ENCODE data around the gene DDX20. TPM values are rescaled to one million over a fixed set of nuclear protein-coding genes. Genes with fewer than 3 reads are reported as not detected.

Gene DDX20
- polyA plus RNA-seq, 2 donors: 3.2 to 4.2 TPM

DNA sequence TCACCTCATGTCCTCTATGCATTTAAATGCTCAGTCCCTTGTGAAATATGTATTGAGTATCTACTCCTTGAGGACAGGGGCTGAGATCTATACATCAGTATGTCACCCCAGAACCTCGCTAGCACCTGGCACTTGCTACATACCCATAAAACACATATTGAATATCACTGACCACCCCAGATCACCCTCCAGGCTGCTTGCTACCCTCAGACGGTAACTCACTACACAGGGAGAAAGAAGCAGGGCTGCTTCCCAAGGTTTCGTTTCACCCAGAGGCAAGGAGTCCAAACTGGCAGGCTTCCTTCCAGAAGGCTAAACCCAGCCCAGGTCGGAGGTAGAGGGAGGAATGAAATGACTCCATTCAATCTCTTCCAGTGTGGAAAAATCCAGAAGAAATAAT, 25.0 kb upstream of the DDX20 start:
- H3K9me3 ChIP-seq (ENCODE audit: control insufficient read depth in 2 of 2, insufficient read depth in 1 of 2, low read depth in 1 of 2, low read length in 1 of 2): no peaks in the 10 kb centered on the region
- H3K36me3 ChIP-seq (ENCODE audit: control insufficient read depth in 2 of 2, insufficient read depth in 2 of 2, low read length in 1 of 2): peaks cover under 1 to 3% of the 10 kb centered on the region in 2 donors
- 60 to 62% methylated on average over 4 of the region's 4 CpGs for WGBS, 2 donors
- peaks cover 3 to 5% of the 10 kb centered on the region in 2 donors for H3K4me1 ChIP-seq (ENCODE audit: control insufficient read depth in 2 of 2, insufficient read depth in 2 of 2, low read length in 1 of 2)
- no peak overlapping the region for H3K4me3 ChIP-seq (ENCODE audit: low read depth in 1 of 2, low read length in 2 of 2)
- H3K27ac ChIP-seq (ENCODE audit: low read depth in 2 of 2, low read length in 1 of 2): no peak overlapping the region
- no peaks in the 10 kb centered on the region for H3K27me3 ChIP-seq (ENCODE audit: control insufficient read depth in 1 of 2, insufficient read depth in 2 of 2, low read length in 2 of 2)

DNA sequence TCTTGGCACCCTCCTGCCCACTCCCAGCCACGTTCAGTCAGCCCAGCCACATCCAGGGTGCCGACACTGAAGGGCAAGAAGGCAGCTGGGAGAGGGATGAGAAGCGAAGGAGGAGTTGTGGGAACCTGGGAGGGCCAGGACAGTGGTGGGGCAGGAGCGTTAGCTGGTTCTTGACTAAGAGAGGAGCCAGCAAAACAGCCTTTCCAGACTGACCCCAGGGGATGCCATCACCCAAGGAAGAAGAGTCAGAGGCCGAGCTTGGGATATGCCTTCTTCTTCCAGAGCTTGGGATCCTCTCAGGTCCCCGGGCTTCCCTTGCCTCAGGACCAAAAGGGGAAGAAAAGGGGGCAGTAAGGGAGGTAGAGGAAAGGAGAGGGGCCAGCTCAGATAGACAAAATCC, 23.7 kb upstream of the DDX20 start:
- WGBS, 2 donors: 72 to 76% methylated on average over 6 of the region's 6 CpGs
- no peaks in the 10 kb centered on the region for H3K27me3 ChIP-seq (ENCODE audit: control insufficient read depth in 1 of 2, insufficient read depth in 2 of 2, low read length in 2 of 2)
- no peak overlapping the region for H3K27ac ChIP-seq (ENCODE audit: low read depth in 2 of 2, low read length in 1 of 2)

DNA sequence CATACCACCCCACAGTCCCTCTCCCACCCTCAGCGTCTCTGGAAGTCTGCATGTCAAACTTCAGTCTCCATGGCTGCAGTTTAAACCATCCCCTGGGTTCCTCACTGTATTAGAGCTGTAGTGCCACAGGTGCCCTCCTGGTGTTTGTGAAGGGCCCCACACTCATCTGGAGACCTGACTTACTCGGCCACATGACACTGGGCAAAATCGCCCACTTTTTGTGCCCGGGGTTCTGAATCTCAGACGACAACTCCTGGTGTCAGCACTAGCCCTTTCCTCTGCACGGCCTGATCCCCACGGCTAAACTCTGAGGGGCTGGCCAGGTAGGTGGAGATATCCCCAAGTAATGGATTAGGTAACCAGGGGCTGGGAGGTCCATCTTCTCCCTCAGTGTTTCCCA, 23.0 kb upstream of the DDX20 start:
- H3K27me3 ChIP-seq (ENCODE audit: control insufficient read depth in 1 of 2, insufficient read depth in 2 of 2, low read length in 2 of 2): no peaks in the 10 kb centered on the region
- H3K36me3 ChIP-seq (ENCODE audit: control insufficient read depth in 2 of 2, insufficient read depth in 2 of 2, low read length in 1 of 2): peaks cover 0 to 8% of the 10 kb centered on the region in 2 donors
- 82 to 89% methylated on average over 7 of the region's 7 CpGs for WGBS, 2 donors
- peaks cover 3 to 13% of the 10 kb centered on the region in 2 donors for H3K4me1 ChIP-seq (ENCODE audit: control insufficient read depth in 2 of 2, insufficient read depth in 2 of 2, low read length in 1 of 2)
- H3K27ac ChIP-seq (ENCODE audit: low read depth in 2 of 2, low read length in 1 of 2): peak overlapping the region in 1 of 2 donors; percentile 11
- no peaks in the 10 kb centered on the region for H3K9me3 ChIP-seq (ENCODE audit: control insufficient read depth in 2 of 2, insufficient read depth in 1 of 2, low read depth in 1 of 2, low read length in 1 of 2)
- no peak overlapping the region for H3K4me3 ChIP-seq (ENCODE audit: low read depth in 1 of 2, low read length in 2 of 2)

More for the DNA sequence above, 23.7 kb upstream of the DDX20 start:
- Histone ChIP-seq H3K4me3 (ENCODE audit: low read depth in 1 of 2, low read length in 2 of 2) (no peak overlapping the region), H3K9me3 (ENCODE audit: control insufficient read depth in 2 of 2, insufficient read depth in 1 of 2, low read depth in 1 of 2, low read length in 1 of 2) (no peaks in the 10 kb centered on the region), H3K36me3 (ENCODE audit: control insufficient read depth in 2 of 2, insufficient read depth in 2 of 2, low read length in 1 of 2) (peaks cover 3 to 8% of the 10 kb centered on the region in 2 donors), H3K4me1 (ENCODE audit: control insufficient read depth in 2 of 2, insufficient read depth in 2 of 2, low read length in 1 of 2) (peaks cover 3 to 10% of the 10 kb centered on the region in 2 donors)

DNA sequence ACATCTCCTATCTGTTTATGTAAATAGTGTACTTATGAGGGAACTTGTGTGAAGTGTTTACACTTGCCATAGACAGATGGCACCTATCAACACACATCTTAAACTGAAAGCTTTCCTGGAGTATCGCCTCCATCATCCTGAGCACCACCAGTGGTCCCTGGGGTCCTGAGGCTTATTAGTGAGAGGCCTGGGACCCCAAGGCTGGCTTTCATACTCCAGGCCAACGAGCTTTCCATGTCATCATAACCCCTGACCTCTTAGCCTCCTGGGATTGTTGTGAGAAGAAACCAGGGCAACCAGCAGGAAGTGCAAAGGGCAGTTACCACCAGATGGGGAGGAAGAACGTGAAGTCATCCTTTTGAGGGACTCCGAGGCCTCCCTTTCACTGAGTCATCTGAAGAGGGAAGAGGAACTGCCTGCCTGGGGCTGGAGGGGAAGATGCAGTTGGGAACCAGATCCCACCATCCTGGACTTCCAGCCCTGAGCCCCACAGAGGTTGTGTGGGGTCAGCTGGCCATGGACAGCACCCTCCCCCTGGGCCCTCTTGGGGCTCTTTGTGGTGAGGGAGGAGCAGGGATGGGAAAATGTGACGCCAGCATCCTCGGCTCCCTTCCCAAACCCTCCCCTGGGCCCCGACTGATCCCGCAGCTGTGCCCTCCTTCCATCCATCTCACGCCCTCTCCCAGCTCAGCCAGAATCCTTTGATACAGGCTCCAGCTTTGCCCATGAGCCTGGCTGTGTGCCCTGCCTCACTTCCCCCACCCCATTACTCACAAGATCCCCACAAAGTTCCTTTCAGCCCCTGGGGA, 22.3 kb upstream of the DDX20 start:
- H3K4me1 ChIP-seq (ENCODE audit: control insufficient read depth in 2 of 2, insufficient read depth in 2 of 2, low read length in 1 of 2): peaks cover 3 to 17% of the 10 kb centered on the region in 2 donors
- H3K27me3 ChIP-seq (ENCODE audit: control insufficient read depth in 1 of 2, insufficient read depth in 2 of 2, low read length in 2 of 2): no peaks in the 10 kb centered on the region
- no peaks in the 10 kb centered on the region for H3K9me3 ChIP-seq (ENCODE audit: control insufficient read depth in 2 of 2, insufficient read depth in 1 of 2, low read depth in 1 of 2, low read length in 1 of 2)
- H3K27ac ChIP-seq (ENCODE audit: low read depth in 2 of 2, low read length in 1 of 2): peak overlapping the region; percentile 55 to 76
- whole genome bisulfite sequencing, 2 donors: 39 to 40% methylated on average over 9 of the region's 9 CpGs
- H3K36me3 ChIP-seq (ENCODE audit: control insufficient read depth in 2 of 2, insufficient read depth in 2 of 2, low read length in 1 of 2): peaks cover 0 to 8% of the 10 kb centered on the region in 2 donors
- H3K4me3 ChIP-seq (ENCODE audit: low read depth in 1 of 2, low read length in 2 of 2): no peak overlapping the region

DNA sequence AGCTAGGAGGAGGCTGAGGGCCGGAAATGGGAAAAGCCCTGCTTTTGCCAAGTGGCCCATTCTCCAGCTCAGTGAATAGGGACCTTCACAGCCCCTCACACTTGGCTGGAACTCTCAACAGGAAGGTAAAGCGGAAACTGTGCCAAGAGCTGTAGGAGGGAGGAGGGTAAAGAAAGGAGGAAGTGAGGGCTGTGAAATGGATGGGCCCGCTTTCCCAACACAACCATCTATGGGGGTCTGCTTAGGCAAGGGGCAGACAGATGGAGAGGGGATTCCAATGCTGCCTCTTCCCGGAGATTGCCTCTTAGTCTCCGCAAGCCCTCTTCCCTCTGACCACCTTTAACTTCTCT, 21.7 kb upstream of the DDX20 start:
- Histone ChIP-seq H3K4me1 (ENCODE audit: control insufficient read depth in 2 of 2, insufficient read depth in 2 of 2, low read length in 1 of 2) (peaks cover 3 to 17% of the 10 kb centered on the region in 2 donors), H3K4me3 (ENCODE audit: low read depth in 1 of 2, low read length in 2 of 2) (no peak overlapping the region), H3K36me3 (ENCODE audit: control insufficient read depth in 2 of 2, insufficient read depth in 2 of 2, low read length in 1 of 2) (peaks cover 0 to 8% of the 10 kb centered on the region in 2 donors), H3K27ac (ENCODE audit: low read depth in 2 of 2, low read length in 1 of 2) (peak overlapping the region; percentile 55 to 76), H3K9me3 (ENCODE audit: control insufficient read depth in 2 of 2, insufficient read depth in 1 of 2, low read depth in 1 of 2, low read length in 1 of 2) (no peaks in the 10 kb centered on the region), H3K27me3 (ENCODE audit: control insufficient read depth in 1 of 2, insufficient read depth in 2 of 2, low read length in 2 of 2) (no peaks in the 10 kb centered on the region)
- WGBS, 2 donors: 57 to 65% methylated on average over 5 of the region's 5 CpGs

DNA sequence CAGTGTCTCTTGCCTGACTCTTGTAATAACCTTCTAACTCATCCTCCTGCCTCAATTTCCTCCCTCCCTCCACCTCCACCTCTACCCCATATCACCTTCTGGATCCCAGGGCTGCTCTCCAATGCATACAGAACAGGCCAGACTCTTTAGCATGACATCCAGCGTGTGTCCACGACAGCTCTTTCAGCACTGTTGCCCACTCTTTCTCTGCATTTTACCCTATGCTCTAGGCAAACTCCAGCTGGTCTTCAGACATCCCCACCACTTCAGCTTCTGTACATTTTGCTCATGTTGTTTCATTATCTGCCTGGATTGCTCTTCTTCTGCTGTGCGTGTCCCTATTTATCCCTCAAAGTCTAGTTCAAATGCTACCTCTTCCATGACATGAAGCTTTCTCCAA, 21.3 kb upstream of the DDX20 start:
- Histone ChIP-seq H3K9me3 (ENCODE audit: control insufficient read depth in 2 of 2, insufficient read depth in 1 of 2, low read depth in 1 of 2, low read length in 1 of 2) (no peaks in the 10 kb centered on the region), H3K36me3 (ENCODE audit: control insufficient read depth in 2 of 2, insufficient read depth in 2 of 2, low read length in 1 of 2) (peaks cover 0 to 8% of the 10 kb centered on the region in 2 donors), H3K27ac (ENCODE audit: low read depth in 2 of 2, low read length in 1 of 2) (peak overlapping the region; percentile 45 to 55), H3K27me3 (ENCODE audit: control insufficient read depth in 1 of 2, insufficient read depth in 2 of 2, low read length in 2 of 2) (no peaks in the 10 kb centered on the region), H3K4me3 (ENCODE audit: low read depth in 1 of 2, low read length in 2 of 2) (no peak overlapping the region), H3K4me1 (ENCODE audit: control insufficient read depth in 2 of 2, insufficient read depth in 2 of 2, low read length in 1 of 2) (peaks cover 3 to 17% of the 10 kb centered on the region in 2 donors)
- WGBS, 2 donors: 84 to 87% methylated on average over 3 of the region's 3 CpGs

DNA sequence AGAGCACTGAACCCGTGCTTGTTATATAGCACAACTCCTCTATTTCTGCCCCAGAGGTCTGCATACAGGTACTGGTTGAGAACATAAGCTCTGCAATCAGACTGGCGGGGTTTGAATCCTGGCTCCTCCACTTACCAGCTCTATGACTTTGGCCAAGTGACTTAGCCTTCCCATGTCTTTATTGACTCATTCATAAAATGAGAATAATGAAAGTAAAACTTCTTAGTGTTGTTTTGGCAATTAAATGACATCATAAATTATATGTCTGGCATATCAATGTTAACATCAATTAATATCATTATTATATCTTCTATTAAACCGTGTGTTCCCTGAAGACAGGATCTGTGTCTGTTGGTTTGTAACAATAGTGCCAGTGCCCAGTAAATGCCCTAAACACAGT, 20.8 kb upstream of the DDX20 start:
- H3K36me3 ChIP-seq (ENCODE audit: control insufficient read depth in 2 of 2, insufficient read depth in 2 of 2, low read length in 1 of 2): peaks cover 0 to 8% of the 10 kb centered on the region in 2 donors
- H3K27ac ChIP-seq (ENCODE audit: low read depth in 2 of 2, low read length in 1 of 2): peak overlapping the region in 1 of 2 donors; percentile 26
- H3K27me3 ChIP-seq (ENCODE audit: control insufficient read depth in 1 of 2, insufficient read depth in 2 of 2, low read length in 2 of 2): no peaks in the 10 kb centered on the region

DNA sequence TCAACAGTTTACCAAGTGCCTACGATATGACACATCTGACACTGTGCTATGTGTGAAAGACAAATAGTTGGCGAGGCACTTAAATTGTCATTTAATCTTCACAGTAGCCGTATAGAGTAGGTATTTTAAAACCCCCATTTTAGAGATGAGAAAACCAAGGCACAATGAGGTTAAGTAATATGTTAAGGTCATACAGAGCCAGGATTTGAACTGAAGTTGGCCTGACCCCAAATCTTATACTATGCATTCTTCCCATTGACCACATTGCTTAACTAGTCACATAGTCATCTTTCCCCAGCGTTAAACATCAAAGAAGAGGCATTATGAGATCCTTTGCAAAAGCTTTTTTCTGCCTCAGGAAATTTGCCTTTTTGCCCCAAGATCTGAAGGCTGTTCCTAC, 20.4 kb upstream of the DDX20 start:
- 75 to 82% methylated on average over 4 of the region's 4 CpGs for WGBS, 2 donors
- Histone ChIP-seq H3K27me3 (ENCODE audit: control insufficient read depth in 1 of 2, insufficient read depth in 2 of 2, low read length in 2 of 2) (no peaks in the 10 kb centered on the region), H3K27ac (ENCODE audit: low read depth in 2 of 2, low read length in 1 of 2) (no peak overlapping the region), H3K4me3 (ENCODE audit: low read depth in 1 of 2, low read length in 2 of 2) (no peak overlapping the region), H3K36me3 (ENCODE audit: control insufficient read depth in 2 of 2, insufficient read depth in 2 of 2, low read length in 1 of 2) (peaks cover 0 to 8% of the 10 kb centered on the region in 2 donors), H3K9me3 (ENCODE audit: control insufficient read depth in 2 of 2, insufficient read depth in 1 of 2, low read depth in 1 of 2, low read length in 1 of 2) (no peaks in the 10 kb centered on the region), H3K4me1 (ENCODE audit: control insufficient read depth in 2 of 2, insufficient read depth in 2 of 2, low read length in 1 of 2) (peaks cover 3 to 17% of the 10 kb centered on the region in 2 donors)

More for the DNA sequence above, 20.8 kb upstream of the DDX20 start:
- H3K4me1 ChIP-seq (ENCODE audit: control insufficient read depth in 2 of 2, insufficient read depth in 2 of 2, low read length in 1 of 2): peaks cover 3 to 17% of the 10 kb centered on the region in 2 donors
- WGBS, 2 donors: 65 to 74% methylated on average over 3 of the region's 3 CpGs
- H3K9me3 ChIP-seq (ENCODE audit: control insufficient read depth in 2 of 2, insufficient read depth in 1 of 2, low read depth in 1 of 2, low read length in 1 of 2): no peaks in the 10 kb centered on the region
- no peak overlapping the region for H3K4me3 ChIP-seq (ENCODE audit: low read depth in 1 of 2, low read length in 2 of 2)

DNA sequence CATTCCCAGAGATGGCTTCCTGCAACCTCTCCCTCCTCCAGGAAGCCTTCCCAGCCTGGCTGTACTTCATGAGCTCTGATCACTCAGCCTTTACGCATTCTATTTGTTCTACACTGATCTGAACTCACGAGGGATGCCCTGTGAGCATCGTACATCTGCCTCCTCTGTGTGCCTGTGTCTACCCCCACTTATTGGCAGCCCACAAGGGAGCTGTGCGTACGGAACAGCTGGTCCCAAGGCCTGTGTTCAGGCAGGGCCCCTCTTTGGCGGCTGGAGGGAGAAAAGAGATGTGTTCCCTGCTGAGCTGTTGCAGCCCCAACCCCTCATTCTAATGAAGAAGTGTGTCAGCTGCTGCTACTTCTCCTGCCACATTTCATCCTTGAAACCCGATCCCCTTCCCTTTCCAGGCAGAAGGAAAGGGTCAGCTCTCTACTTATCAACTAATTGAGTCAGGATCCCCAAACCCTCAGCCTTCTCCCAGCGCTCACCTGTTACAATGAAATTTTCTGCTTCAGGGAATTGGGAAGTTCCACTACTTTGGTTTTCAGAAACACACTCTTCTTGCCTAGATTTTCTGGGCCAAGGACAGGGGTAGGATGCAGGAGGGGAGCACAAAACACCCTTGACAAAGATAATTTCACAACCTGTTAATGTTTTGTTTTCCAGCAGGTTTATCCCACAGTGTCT, 19.7 kb upstream of the DDX20 start:
- Histone ChIP-seq H3K9me3 (ENCODE audit: control insufficient read depth in 2 of 2, insufficient read depth in 1 of 2, low read depth in 1 of 2, low read length in 1 of 2) (no peaks in the 10 kb centered on the region), H3K27ac (ENCODE audit: low read depth in 2 of 2, low read length in 1 of 2) (peak overlapping the region in 1 of 2 donors; percentile 35), H3K4me1 (ENCODE audit: control insufficient read depth in 2 of 2, insufficient read depth in 2 of 2, low read length in 1 of 2) (peaks cover 3 to 17% of the 10 kb centered on the region in 2 donors)

More for the DNA sequence above, 19.7 kb upstream of the DDX20 start:
- peaks cover 0 to 8% of the 10 kb centered on the region in 2 donors for H3K36me3 ChIP-seq (ENCODE audit: control insufficient read depth in 2 of 2, insufficient read depth in 2 of 2, low read length in 1 of 2)
- no peaks in the 10 kb centered on the region for H3K27me3 ChIP-seq (ENCODE audit: control insufficient read depth in 1 of 2, insufficient read depth in 2 of 2, low read length in 2 of 2)
- whole genome bisulfite sequencing, 2 donors: 79 to 83% methylated on average over 8 of the region's 8 CpGs
- no peak overlapping the region for H3K4me3 ChIP-seq (ENCODE audit: low read depth in 1 of 2, low read length in 2 of 2)

Measured in esophagus (tissue), 2 donors.